HepG2 (cell line): ENCODE measurements around the gene FBXO10. TPM values are rescaled to one million over a fixed set of nuclear protein-coding genes. Genes with fewer than 3 reads are reported as not detected.
A peak's percentile ranks its signal among the peaks of the same experiment; 100 is the strongest.

Source experiments
- ARID3A ChIP-seq: IDR thresholded peaks from 2 replicates; pipeline ENCODE4 v1.6.1; 2012; ENCODE audit warnings: low read depth, low read length, improper control_type of control experiment
- ARNT ChIP-seq: fragments of 450-650 bp; IDR thresholded peaks from 2 replicates; pipeline ENCODE4 v1.6.1; 2017
- ATF6 ChIP-seq: sonication (generic); formaldehyde crosslinking; conservative IDR thresholded peaks from 2 replicates; pipeline ENCODE4 v1.4.0; 2020; ENCODE audit warnings: missing genetic modification reagents
- CCDC6 ChIP-seq: sonication (generic); formaldehyde crosslinking; IDR thresholded peaks from 2 replicates; pipeline ENCODE4 v1.8.1; 2022; ENCODE audit warnings: mild to moderate bottlenecking, missing genetic modification reagents, moderate library complexity
- EP300 ChIP-seq, 3 experiments: sonication (generic) in 1 of 3; formaldehyde crosslinking in 1 of 3; IDR thresholded peaks; 2 replicates each; pipeline versions ENCODE4 v1.5.1 to v1.6.1; 2011 to 2020; ENCODE audit warnings: low read depth in 2 of 3, low read length in 2 of 3, borderline replicate concordance in 1 of 3, improper control_type of control experiment in 1 of 3, mild to moderate bottlenecking in 1 of 3, missing genetic modification reagents in 1 of 3, moderate library complexity in 1 of 3
- EZH2 ChIP-seq: conservative IDR thresholded peaks from 2 replicates; pipeline ENCODE4 v1.6.1; 2012; ENCODE audit warnings: mild to moderate bottlenecking, low read depth, low read length, moderate library complexity
- KDM4B ChIP-seq: sonication (generic); formaldehyde crosslinking; IDR thresholded peaks from 2 replicates; pipeline ENCODE4 v1.4.0; 2020; ENCODE audit warnings: missing genetic modification reagents
- KDM5A ChIP-seq: fragments of 200-600 bp; sonication (generic); IDR thresholded peaks from 2 replicates; pipeline ENCODE4 v1.7.0; 2018; ENCODE audit warnings: antibody characterized with exemption, mild to moderate bottlenecking, low read length, borderline replicate concordance
- MAZ ChIP-seq, 2 experiments: sonication (generic) in 1 of 2; formaldehyde crosslinking in 1 of 2; IDR thresholded peaks; 2 replicates each; pipeline versions ENCODE4 v1.5.0 to v1.6.1; 2012 to 2020; ENCODE audit warnings: low read depth in 2 of 2, mild to moderate bottlenecking in 2 of 2, borderline replicate concordance in 1 of 2, improper control_type of control experiment in 1 of 2, low read length in 1 of 2, missing genetic modification reagents in 1 of 2, moderate library complexity in 1 of 2
- MXD3 ChIP-seq: IDR thresholded peaks from 2 replicates; pipeline ENCODE4 v1.6.1; 2016; ENCODE audit warnings: mild to moderate bottlenecking, missing biosample characterization, missing genetic modification reagents
- NFAT5 ChIP-seq: sonication (generic); formaldehyde crosslinking; IDR thresholded peaks from 2 replicates; pipeline ENCODE4 v1.4.0; 2020; ENCODE audit warnings: missing genetic modification reagents
- PBX2 ChIP-seq: IDR thresholded peaks from 2 replicates; pipeline ENCODE4 v1.6.1; 2016; ENCODE audit warnings: control low read depth
- ZMYM2 ChIP-seq: sonication (generic); formaldehyde crosslinking; IDR thresholded peaks from 2 replicates; pipeline ENCODE4 v1.8.0; 2022; ENCODE audit warnings: mild to moderate bottlenecking, missing genetic modification reagents
- ZNF230 ChIP-seq: sonication (generic); formaldehyde crosslinking; IDR thresholded peaks from 2 replicates; pipeline ENCODE4 v1.4.0; 2020; ENCODE audit warnings: mild to moderate bottlenecking, missing genetic modification reagents
- ZNF382 ChIP-seq: sonication (generic); formaldehyde crosslinking; IDR thresholded peaks from 2 replicates; pipeline ENCODE4 v1.5.0; 2020; ENCODE audit warnings: missing genetic modification reagents, mild to moderate bottlenecking, borderline replicate concordance
- ZNF713 ChIP-seq: sonication (generic); formaldehyde crosslinking; IDR thresholded peaks from 2 replicates; pipeline ENCODE4 v1.4.0; 2020; ENCODE audit warnings: mild to moderate bottlenecking, missing genetic modification reagents
- ZNF883 ChIP-seq: sonication (generic); formaldehyde crosslinking; IDR thresholded peaks from 2 replicates; pipeline ENCODE4 v1.5.1; 2020; ENCODE audit warnings: mild to moderate bottlenecking, missing genetic modification reagents; ENCODE audit errors: not compliant biosample characterization
- polyA plus RNA-seq, 8 experiments: library from polyadenylated mRNA; depleted of rRNA in 3 of 8; stranded (reverse) in 7 of 8; unstranded in 1 of 8; fragments of >200 nt; fragmentation: Illumina TruSeq in 4 of 8; extraction: Trizol in 4 of 8; gene quantifications; 2 replicates each; pipeline versions ENCODE4 v1.2.1 to v1.2.3, GENCODE V29; 2011 to 2016; ENCODE audit warnings: low read depth in 4 of 8, missing spikeins in 1 of 8, mixed read lengths in 1 of 8; ENCODE audit not compliant: insufficient read depth in 1 of 8
- total RNA-seq, 5 experiments: library from RNA; depleted of rRNA; stranded (reverse); fragments of >200 nt; fragmentation: Illumina TruSeq; extraction: Trizol; gene quantifications; 2 replicates each; pipeline ENCODE4 v1.2.3, GENCODE V29; 2016; ENCODE audit warnings: low read depth in 1 of 5

Gene FBXO10
- total and polyA plus RNA-seq, 2 of the 13 experiments (the other 11 are each of a cell fraction or from before 2014, with no cell fraction given), result 3.1 to 5.1 TPM

- TF ChIP-seq KDM4B (CRISPR knock-in tag) (no peak), MAZ (IDR thresholded peaks at IDR 0.05; ENCODE audit: borderline replicate concordance, low read depth, low read length) (no peak), MAZ (CRISPR knock-in tag; IDR thresholded peaks at IDR 0.05; ENCODE audit: low read depth) (no peak; the same call in 1 of the 2 replicates), EZH2 (no peak), ATF6 (CRISPR knock-in tag) (no peak), PBX2 (no peak), ZNF382 (CRISPR knock-in tag) (no peak), KDM5A (no peak), MXD3 (CRISPR knock-in tag) (peak; percentile 49; the same call in 1 of the 2 replicates), ZNF230 (CRISPR knock-in tag) (no peak), EP300 (IDR thresholded peaks at IDR 0.05; ENCODE audit: low read depth in 2 of 2, low read length in 2 of 2) (no peak), EP300 (CRISPR knock-in tag; IDR thresholded peaks at IDR 0.05; ENCODE audit: borderline replicate concordance) (no peak), ZNF713 (no peak), NFAT5 (CRISPR knock-in tag) (no peak), ARID3A (no peak), CCDC6 (no peak), ARNT (no peak), ZNF883 (CRISPR knock-in tag) (no peak), ZMYM2 (CRISPR knock-in tag) (no peak)
Measured at GRCh38 chr9:37575921-37576721, at the start of gene FBXO10 (continued).
